GM21786 (cell line): ENCODE data around the gene SCGB1A1.
"Not testable (repeated sequence)": the region's sequence is repeated elsewhere in the genome, so short reads cannot be mapped to it uniquely, and the experiment has no call there.

Experiments used
- ATAC-seq: cut with Tn5 transposase; IDR thresholded peaks from one replicate; pipeline ENCODE4 v1.9.1; 2021; ENCODE audit not compliant: unreplicated experiment

SCGB1A1 gene, protein sequence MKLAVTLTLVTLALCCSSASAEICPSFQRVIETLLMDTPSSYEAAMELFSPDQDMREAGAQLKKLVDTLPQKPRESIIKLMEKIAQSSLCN

DNA sequence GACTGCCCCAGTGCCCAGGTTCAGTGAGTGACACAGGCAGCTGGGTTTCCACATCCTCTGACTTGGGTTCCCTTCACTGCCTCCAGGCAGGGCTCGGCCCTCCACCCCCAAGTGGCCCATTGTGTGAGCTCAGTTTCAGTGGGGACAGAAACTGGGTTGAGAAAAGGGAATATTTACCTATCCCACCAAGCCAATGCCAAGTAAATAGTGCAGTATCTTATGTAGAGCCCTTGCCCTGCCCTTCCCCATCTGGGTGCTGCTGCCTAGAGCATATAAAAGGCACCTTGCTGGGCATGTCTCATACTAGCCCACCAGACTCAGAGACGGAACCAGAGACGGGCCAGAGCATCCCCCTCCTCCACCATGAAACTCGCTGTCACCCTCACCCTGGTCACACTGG lies at the start of gene SCGB1A1:
Gene SCGB1A1, plus strand, starts transcription at position 301 of the 400 bp plus-strand sequence. Its CDS starts 63 bp downstream, at position 364.
- no peak for ATAC-seq

DNA sequence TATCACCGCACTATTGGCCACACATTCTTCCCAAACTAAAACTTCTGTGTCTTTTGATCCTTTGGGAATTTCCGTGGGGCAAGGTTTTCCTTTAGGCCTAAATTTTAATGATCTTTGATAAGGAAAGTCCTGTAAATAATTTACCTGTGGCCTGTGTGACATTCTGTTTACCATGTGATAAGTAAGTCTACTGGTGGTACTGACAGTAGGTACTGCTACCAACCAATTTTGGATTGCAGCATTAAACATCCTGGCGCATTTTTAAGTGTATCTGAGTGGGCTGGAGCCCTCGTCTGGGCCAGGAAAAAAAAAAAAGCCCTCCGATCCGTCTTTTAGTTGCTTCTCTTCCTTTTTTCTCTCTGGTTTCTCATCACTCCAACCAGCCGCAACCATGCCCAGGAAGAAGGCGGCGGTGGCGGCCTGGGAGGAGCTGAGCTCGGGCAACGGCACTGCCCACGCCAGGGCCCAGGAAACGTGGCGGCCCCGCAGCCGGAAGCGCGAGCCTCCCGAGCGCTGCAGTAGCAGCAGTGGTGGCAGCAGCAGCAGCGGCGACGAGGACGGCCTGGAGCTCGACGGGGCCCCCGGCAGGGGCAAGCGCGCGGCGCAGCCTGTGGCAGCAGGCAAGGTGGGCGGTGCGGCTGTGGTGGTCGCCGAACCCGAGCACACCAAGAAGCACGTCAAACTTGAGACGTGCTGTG lies 47.9 kb upstream of the SCGB1A1 start:
- ATAC-seq, result no peak

DNA sequence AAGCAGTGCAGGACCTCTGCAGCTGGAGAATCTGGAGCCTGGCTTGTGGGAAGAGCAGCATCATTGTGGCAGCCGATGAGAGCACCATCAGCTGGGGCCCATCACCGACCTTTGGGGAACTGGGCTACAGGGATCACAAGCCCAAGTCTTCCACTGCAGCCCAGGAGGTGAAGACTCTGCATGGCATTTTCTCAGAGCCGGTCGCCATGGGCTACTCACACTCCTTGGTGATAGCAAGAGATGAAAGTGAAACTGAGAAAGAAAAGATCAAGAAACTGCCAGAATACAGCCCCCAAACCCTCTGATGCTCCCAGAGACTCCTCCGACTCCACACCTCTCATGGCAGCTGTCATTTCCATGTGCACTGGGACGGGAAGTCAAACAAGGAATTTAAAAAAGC lies 46.0 kb upstream of the SCGB1A1 start:
- ATAC-seq, result no peak

DNA sequence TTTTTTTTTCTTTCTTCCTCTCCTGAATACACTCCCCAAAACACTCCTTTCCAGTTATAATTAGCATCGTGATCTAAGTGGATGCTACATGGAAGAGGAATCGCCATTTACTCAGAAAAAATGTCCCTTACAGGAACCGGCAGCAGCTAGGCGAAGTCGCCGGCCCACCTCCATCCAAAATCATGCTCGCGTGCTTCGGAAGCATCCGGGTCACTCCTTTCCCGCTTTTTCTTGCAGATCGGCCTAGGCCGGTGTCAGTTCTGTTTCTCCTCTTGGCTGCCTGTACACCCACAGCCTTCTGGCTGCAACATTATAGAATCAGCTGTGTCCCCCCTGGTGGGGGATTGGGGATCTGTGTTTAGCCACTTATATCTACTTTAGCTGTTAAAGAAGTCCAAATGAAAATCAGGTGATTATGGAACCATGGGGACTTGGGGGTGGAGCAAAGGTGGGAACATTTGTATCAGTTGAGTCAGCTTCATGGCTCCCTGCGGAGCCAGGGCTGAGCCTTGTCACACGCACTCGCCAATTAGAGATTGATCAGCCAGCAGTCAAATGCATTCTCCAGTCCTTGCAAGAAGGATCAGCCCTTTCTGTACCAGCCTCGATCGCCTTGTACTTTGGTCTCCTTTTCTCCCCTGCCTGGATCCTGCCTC lies 45.2 kb upstream of the SCGB1A1 start:
- ATAC-seq, result no peak

DNA sequence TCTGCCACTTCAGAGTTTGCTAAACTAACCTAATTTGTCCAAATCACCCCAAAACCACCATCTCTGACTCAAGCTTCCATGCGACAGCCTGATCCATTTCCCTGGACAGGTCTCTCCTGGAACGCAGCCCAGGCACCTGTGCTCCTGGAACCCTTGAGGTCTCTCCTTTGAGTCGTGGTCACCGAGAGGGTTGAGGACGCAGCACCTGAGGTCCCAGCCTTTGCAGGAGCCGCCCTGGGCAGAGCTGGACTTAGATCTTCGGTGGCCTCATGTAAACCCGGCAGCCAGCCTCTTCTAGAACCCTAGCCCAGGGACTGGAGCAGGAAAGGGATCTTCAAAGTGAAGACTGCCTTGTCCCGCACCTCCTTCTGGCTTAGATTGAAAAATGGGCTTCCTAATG lies 44.0 kb upstream of the SCGB1A1 start:
- no peak for ATAC-seq

DNA sequence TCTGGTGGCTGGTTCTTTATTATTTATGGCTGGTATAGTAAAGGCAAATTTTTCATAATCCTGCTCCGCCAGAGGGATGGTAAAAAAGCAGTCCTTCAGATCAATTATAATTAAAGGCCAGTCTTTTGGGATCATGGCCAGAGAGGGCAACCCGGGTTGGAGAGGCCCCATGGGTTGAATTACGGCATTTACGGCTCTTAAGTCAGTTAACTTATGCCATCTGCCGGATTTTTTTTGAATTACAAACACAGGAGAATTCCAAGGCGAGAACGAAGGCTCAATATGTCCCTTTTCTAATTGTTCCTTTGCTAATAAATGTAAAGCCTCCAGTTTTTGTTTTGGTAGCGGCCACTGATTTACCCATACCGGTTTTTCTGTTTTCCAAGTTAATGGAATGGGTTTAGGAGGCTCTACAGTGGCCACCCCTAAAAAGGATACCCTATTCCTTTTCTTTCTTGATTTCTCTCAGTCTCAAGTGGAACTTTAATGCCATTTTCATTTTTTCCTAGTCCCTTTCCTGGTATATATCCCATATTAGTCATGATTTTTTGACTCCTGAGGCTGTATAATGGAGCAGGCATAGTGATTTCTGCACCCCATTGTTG lies 40.3 kb upstream of the SCGB1A1 start:
- not testable (repeated sequence) for ATAC-seq

DNA sequence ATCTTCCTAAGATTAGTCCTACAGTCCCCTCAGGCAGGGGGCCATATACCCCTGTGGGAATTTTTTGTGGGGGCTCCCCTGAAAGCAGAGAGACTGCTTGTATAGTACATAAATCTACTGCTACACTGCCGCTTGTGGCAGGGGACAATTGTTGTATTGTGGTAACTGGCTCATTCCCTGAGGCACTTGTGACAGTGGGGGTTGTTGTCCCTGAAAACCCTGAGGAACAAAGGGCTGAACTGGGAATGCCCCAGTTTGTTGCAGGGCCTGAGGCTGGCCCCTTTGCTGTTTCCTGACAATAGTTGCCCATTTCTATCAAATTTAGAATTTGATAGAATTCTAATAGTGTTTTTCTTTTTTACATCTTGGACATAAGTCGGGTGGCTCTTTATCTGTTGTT lies 39.2 kb upstream of the SCGB1A1 start:
- not testable (repeated sequence) for ATAC-seq

DNA sequence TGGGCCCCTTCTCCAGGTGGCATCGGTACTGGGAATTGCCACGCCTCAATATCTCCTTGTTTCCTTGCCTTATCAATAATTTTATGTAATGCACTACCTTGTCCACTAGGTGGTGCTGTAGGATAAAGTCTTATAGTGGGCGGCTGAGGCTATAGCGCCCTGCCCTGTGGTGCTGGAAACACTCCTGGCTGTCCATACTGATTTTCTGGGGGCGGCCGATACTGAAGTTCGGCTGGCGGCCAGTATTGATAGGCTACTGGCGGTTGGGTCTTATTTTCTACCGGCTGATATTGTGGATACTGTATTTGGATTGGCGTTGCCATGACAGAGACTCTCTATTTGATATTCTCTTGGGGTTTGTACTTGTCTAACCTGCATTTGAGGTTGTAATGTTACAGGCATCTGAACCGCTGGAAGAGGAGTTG lies 38.0 kb upstream of the SCGB1A1 start:
- ATAC-seq, result not testable (repeated sequence)

DNA sequence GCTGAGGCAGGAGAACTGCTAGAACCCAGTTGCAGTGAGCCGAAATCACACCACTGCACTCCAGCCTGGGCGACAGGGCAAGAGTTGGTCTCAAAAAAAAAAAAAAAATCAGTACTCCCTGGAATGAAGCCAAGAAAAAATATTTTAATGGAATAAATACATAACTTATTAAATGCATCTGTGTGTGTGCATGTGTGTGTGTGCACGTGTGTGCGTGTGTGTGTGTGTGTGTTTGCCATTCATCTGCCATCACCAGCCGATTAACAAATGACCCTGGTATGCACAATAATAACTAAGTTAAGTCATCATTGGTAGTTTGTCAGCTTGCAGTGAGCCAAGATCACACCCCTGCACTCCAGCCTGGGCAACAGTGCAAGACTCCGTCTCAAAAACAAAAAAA lies 35.0 kb upstream of the SCGB1A1 start:
- no peak for ATAC-seq

DNA sequence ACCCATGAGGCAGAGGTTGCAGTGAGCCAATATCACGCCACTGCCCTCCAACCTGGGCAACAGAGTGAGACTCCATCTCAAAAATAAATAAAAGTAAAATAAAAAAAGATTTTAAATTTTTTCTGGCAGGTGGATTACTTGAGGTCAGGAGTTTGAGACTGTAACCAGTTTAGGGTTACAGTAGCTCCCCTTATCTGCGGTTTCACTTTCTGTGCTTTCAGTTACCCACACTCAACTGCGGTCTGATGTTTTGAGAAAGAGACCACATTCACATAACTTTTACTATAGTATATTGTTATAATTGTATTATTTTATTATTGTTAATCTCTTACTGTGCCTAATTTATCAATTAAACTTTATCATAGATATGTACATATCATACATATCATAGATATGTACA lies 32.8 kb upstream of the SCGB1A1 start:
- ATAC-seq, result not testable (repeated sequence)

DNA sequence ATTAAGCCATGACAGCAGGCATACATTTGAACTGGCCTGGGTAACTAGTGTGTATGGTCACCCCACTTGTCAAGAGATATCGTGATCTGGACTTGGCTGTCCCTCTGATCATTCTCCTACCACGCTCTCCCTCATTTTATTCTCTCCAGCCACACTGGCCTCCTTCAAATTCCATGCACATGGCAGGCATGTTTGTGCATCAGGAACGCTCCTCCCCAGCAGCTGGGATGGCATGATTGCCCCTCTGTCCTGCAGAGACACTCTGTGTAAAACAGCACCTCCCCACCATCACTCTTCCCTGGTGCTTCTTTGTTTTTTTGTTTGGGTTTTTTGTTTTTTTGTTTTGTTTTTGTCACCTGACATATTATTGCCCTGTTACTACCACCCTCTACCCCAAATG lies 31.5 kb upstream of the SCGB1A1 start:
- no peak for ATAC-seq

DNA sequence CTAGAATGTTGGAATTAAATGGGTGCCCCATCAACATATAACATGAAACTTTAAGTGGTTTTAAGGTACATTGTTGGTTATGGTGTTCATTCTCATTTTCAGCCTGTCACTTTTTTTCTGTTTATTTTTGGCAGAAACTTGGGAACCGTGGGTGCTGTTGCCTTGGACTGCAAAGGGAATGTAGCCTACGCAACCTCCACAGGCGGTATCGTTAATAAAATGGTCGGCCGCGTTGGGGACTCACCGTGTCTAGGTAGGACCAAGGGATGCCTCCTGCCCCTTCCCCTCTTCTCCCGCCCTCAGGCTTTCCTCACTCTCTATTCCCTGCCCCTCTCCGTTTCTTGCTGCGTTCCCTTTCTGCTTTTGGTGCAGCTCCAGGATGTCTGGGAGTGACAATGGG lies 29.8 kb upstream of the SCGB1A1 start:
- ATAC-seq, result no peak

DNA sequence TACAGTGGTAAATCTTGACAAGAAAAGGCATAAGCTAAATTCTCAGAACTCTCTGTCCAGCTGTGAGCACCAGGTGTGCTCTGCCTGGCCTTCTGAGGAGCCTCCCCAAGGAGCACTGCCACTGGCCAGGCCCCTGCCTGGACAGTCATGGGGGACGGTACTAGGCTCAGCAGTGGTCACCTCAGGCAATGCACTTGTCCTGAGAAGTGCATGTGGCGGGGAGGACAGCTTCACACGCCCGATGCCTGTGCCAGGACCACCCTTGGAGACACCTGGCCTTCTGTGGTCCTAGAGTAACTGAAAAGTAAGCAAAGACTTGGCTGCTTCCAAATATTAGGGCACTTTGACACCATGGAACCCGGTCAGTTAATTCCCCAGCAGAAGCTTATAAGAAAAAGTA lies 28.6 kb upstream of the SCGB1A1 start:
- no peak for ATAC-seq

DNA sequence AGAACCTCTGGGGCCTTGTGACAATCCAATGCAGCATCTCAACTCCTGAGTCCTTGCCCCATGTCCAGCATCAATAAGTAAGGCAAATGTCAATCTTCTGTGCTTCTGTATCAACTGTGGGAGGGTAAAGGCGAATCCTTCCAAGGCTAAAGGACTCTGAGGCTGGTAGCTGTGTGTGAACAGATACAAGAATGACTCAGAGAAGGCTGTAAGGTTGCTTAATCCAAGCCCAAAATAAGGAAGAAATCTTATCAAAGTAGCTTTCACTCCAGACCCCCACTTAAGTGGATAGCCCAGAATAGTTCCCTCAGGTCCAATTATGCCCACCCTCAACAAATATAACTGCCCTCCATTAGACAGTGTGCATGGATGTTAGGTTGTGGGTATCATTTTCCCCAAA lies 28.1 kb upstream of the SCGB1A1 start:
- ATAC-seq, result no peak

DNA sequence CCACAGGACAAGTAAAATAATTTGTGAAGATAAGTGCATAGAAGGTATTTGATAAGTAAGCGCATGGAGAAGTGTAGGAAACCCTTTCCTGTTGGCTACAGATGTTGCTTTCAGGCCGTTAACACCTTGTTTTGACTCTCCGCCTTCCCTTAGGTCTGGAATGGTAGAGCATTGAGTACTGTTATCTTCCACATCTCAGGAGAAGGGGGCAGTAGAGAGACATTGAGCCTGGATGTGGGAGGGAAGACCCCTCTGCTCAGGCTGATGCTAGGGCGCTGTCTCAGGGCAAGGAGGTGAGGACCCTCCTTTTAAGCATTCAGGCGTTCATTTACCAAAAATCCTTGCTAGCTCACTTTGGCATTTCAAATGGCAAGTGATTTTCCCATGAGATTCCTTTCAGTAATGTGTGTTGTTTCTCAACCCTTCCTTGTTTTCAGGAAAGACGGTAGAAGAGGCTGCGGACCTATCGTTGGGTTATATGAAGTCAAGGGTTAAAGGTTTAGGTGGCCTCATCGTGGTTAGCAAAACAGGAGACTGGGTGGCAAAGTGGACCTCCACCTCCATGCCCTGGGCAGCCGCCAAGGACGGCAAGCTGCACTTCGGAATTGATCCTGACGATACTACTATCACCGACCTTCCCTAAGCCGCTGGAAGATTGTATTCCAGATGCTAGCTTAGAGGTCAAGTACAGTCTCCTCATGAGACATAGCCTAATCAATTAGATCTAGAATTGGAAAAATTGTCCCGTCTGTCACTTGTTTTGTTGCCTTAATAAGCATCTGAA lies 27.0 kb upstream of the SCGB1A1 start:
- ATAC-seq, result no peak

DNA sequence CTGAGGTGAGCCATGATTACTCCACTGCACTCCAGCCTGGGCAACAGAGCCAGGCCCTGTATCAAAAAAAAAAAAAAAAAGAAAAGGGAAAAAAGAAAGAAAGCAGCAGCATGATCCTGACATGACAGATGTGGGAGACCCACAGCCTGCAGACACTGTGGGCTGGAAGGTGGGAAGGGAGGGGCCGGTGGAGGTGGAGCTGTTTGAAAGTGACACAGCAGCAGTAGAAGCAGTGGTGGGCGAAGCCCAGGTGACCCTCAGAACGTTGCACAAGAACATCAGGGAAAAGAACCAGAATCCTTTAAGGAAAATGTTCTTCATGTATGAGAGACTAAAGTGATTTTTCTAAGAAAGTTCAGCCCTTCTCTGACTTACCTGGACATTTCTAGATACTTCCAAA lies 26.3 kb upstream of the SCGB1A1 start:
- ATAC-seq, result no peak

DNA sequence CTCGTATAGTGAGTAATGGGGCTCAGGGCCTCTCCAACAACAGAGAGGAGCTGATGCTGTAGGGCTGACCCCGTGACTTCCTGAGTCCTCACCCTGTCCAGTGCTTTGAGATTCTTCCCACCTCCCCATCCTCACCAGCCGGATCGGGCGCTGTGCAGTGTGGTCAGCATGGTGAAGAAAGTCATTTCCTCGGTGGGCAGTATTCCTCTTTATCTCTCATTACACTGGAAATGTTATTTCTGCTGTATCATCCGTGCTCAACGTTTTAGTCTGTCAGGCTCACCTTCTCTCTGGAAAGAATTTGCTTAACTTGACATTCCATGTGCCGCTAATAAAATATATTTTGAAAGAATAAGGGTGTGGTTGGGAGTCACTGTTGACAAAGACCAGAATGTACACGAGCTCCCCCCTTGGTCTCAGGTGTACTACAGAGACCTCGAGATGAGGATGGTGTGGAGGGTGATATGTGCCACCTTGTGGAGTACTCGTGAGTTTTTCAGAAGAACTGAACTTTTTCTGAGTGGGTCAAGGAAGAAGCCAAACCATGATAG lies 25.7 kb upstream of the SCGB1A1 start:
- ATAC-seq, result no peak

DNA sequence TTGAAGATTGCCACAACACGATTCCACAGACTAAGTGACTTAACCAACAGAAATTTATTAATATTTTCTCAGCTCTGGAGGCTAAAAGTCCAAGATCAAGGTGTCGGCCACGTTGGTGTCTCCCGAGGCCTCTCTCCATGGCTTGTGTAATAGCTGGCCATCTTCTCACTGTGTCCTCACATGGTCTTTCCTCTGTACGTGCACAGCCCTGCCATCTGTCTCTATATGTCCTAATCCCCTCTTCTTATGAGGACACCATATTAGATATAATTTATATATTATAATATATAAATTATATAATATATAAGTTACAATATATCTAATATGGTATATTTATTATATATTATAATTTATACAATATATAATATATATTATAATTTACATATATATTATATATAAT lies 25.1 kb upstream of the SCGB1A1 start:
- no peak for ATAC-seq

DNA sequence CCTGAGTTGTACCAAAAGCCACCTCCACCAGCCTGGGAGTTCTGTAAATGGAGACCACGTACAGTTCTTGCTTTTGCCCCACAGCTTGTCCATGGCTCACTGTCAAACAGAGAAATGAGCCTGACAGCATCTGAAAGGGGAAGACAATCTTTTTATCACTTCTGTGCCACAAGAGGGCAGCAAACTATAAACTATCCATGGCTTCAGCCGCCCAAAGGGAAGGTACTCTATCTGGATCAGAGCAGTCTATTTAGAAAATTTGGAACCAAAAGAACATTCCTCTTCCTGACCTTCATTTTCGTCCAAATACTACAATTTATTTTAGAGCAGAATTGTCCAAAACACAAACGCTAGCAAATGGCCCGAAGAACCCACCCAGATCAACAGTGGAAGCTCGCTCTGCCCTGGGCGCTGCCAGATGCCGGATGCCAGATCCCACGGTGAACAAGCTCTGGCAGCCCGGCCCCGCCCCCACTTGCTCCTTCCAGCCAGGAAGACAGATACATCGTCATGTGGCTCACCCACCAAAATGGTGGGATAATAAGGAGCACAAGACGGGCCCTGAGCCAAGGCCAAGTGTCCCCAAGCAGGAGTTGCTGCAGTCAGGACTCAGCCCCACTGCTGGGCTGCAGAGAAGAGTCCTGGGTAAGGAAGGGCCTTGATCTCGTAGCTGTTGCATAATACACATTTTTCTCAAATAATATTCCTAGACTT lies 23.9 kb upstream of the SCGB1A1 start:
- ATAC-seq, result no peak

DNA sequence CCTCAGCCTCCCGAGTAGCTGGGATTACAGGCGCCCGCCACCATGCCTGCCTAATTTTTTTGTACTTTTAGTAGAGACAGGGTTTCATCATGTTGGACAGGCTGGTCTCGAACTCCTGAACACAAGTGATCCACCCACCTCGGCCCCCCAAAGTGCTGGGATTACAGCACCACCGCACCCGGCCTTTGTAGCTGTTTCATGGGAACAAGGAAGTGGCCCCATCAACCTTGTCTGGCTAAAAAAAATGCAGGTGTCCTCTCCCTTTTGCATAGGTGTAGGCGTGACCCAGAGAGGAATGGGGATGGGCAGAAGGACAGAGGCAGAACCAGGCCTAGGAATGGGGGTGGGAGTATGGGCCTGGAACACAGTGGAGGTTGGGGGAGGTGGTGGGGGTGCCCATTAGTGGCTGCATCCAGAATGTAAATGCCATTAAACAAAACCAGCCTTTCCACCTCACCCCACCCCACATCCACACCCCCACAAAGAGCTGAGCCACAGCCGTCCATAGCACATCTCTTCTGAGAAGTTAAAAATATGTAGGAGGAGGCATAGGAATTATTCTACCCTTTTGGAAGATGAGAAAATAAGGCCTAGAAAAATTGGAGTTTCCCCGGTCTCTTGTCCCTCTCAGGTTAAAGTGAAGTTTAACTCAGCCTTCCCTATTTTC lies 22.8 kb upstream of the SCGB1A1 start:
- ATAC-seq, result no peak
